DND-41 (cell line): ENCODE data around the gene TRIP11.
A peak's percentile ranks its signal among the peaks of the same experiment; 100 is the strongest.

Experiments
- ATAC-seq: fragments of 200-7000 bp; cut with Tn5 transposase; 3 replicates; pipeline ENCODE4 v1.9.1; 2021; ENCODE audit warnings: low read depth; ENCODE audit not compliant: insufficient read depth
- DNase-seq: peaks from one replicate; pipeline ENCODE4 v3.0.0-alpha.2; 2020
- H2AFZ ChIP-seq: 2 replicates; pipeline ENCODE4 v1.6.0; 2012; ENCODE audit warnings: low read depth, low read length
- H3K27ac ChIP-seq: 2 replicates; pipeline ENCODE4 v1.5.1; 2012; ENCODE audit warnings: low read length, inconsistent platforms
- H3K27me3 ChIP-seq: fragments of 200-600 bp; sonication (generic); 2 replicates; pipeline ENCODE4 v1.6.0; 2012; ENCODE audit warnings: low read length, mild to moderate bottlenecking, inconsistent platforms; ENCODE audit not compliant: insufficient read depth, poor library complexity
- H3K36me3 ChIP-seq: 2 replicates; pipeline ENCODE4 v1.5.1; 2012; ENCODE audit warnings: low read length, inconsistent platforms; ENCODE audit not compliant: insufficient read depth
- H3K4me1 ChIP-seq: 2 replicates; pipeline ENCODE4 v1.5.1; 2012; ENCODE audit warnings: mild to moderate bottlenecking, low read length; ENCODE audit not compliant: insufficient read depth
- H3K4me2 ChIP-seq: 2 replicates; pipeline ENCODE4 v1.6.0; 2012; ENCODE audit warnings: mild to moderate bottlenecking, moderate library complexity, low read length, inconsistent platforms; ENCODE audit not compliant: insufficient read depth
- H3K4me3 ChIP-seq, 2 experiments: fragments of 200-600 bp in 1 of 2; shearing (Covaris generic) in 1 of 2; 2 replicates each; pipeline ENCODE4 v1.5.1; 2012 to 2016; ENCODE audit warnings: inconsistent platforms in 2 of 2, low read length in 2 of 2, mild to moderate bottlenecking in 2 of 2, low read depth in 1 of 2, moderate library complexity in 1 of 2
- H3K79me2 ChIP-seq: 2 replicates; pipeline ENCODE4 v1.6.0; 2012; ENCODE audit warnings: low read length, inconsistent platforms; ENCODE audit not compliant: insufficient read depth
- H3K9ac ChIP-seq: 2 replicates; pipeline ENCODE4 v1.6.0; 2012; ENCODE audit warnings: low read depth, mild to moderate bottlenecking, inconsistent platforms, low read length, moderate library complexity
- H3K9me3 ChIP-seq: 2 replicates; pipeline ENCODE4 v1.5.1; 2012; ENCODE audit warnings: low read length, moderate library complexity, mild to moderate bottlenecking, inconsistent platforms; ENCODE audit not compliant: insufficient read depth, severe bottlenecking
- H4K20me1 ChIP-seq: 2 replicates; pipeline ENCODE4 v1.6.0; 2012; ENCODE audit warnings: low read length; ENCODE audit not compliant: insufficient read depth
- CTCF ChIP-seq: IDR thresholded peaks from 2 replicates; pipeline ENCODE4 v1.5.1; 2012; ENCODE audit warnings: borderline replicate concordance, low read length, moderate library complexity, mild to moderate bottlenecking; ENCODE audit not compliant: poor library complexity, severe bottlenecking; ENCODE audit errors: extremely low read depth
- EZH2 ChIP-seq: IDR thresholded peaks from 3 replicates; pipeline ENCODE4 v1.6.1; 2012; ENCODE audit warnings: borderline replicate concordance, low read depth, mild to moderate bottlenecking, moderate library complexity, low read length, inconsistent platforms; ENCODE audit not compliant: severe bottlenecking

The TRIP11 gene

GRCh38 chr14:91997492-91997891, 42.4 kb downstream of the TRIP11 start:
- Histone ChIP-seq H4K20me1 (no peaks in the 10 kb centered on the region), H3K4me2 (no peak overlapping the region), H3K4me3 (no peak overlapping the region), H2AFZ (no peak overlapping the region), H3K27me3 (no peaks in the 10 kb centered on the region), H3K79me2 (no peaks in the 10 kb centered on the region), H3K9me3 (no peaks in the 10 kb centered on the region), H3K9ac (no peak overlapping the region), H3K36me3 (peaks cover 57% of the 10 kb centered on the region; the same call in 1 of the 2 replicates), H3K4me1 (peaks cover 7% of the 10 kb centered on the region; the same call in 1 of the 2 replicates), H3K27ac (no peak overlapping the region)
- ATAC-seq, result no peak
- TF ChIP-seq EZH2 (no peak), CTCF (no peak)
- DNase-seq, result no peak

DNA sequence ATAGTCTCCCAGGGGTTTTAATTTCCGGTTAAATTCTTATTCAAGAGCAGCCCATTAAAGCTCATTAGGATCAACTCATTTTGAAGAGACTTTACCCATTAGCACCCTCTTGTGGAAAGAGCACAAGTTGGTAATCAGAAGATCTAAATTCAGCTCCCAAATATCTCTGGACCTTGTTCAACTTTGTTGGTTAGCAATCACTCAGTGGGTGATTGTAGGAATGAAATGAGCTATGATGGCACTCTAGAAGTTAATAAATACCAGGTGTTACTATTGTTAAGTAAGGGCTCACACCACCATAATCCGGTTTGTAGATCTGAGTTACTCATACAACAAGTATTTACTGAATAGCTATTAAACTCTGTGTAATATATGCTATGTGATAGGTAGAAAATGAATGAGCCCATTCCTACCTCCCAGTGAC, 42.9 kb downstream of the TRIP11 start:
- no peak for DNase-seq
- H3K36me3 ChIP-seq, result peaks cover 62% of the 10 kb centered on the region; the same call in 1 of the 2 replicates
- H3K4me1 ChIP-seq, result peaks cover 7% of the 10 kb centered on the region; the same call in 1 of the 2 replicates
- TF ChIP-seq EZH2 (no peak), CTCF (peak; percentile 75)
- H3K4me2 ChIP-seq, result no peak overlapping the region
- ATAC-seq, result peak; percentile 70
- no peak overlapping the region for H2AFZ ChIP-seq
- H3K79me2 ChIP-seq, result no peaks in the 10 kb centered on the region
- H3K27me3 ChIP-seq, result no peaks in the 10 kb centered on the region
- no peak overlapping the region for H3K27ac ChIP-seq
- H3K4me3 ChIP-seq, result no peak overlapping the region
- no peak overlapping the region for H3K9ac ChIP-seq
- no peaks in the 10 kb centered on the region for H4K20me1 ChIP-seq
- no peaks in the 10 kb centered on the region for H3K9me3 ChIP-seq

GRCh38 chr14:91987192-91987591, 52.7 kb downstream of the TRIP11 start:
- DNase-seq, result no peak
- TF ChIP-seq CTCF (no peak), EZH2 (no peak)
- Histone ChIP-seq H3K27me3 (no peaks in the 10 kb centered on the region), H3K36me3 (peaks cover 85% of the 10 kb centered on the region), H3K4me3 (no peak overlapping the region), H3K4me1 (no peaks in the 10 kb centered on the region), H2AFZ (no peak overlapping the region), H3K27ac (no peak overlapping the region), H4K20me1 (no peaks in the 10 kb centered on the region), H3K79me2 (no peaks in the 10 kb centered on the region), H3K9me3 (no peaks in the 10 kb centered on the region), H3K4me2 (no peak overlapping the region), H3K9ac (no peak overlapping the region)
- no peak for ATAC-seq
